HG03439 (cell line): ENCODE data around the gene KRT8.
"Not testable (repeated sequence)": the region's sequence is repeated elsewhere in the genome, so short reads cannot be mapped to it uniquely, and the experiment has no call there.

Source experiments
- ATAC-seq: cut with Tn5 transposase; IDR thresholded peaks from one replicate; pipeline ENCODE4 v1.9.1; 2021; ENCODE audit warnings: mild to moderate bottlenecking, moderate library complexity; ENCODE audit not compliant: unreplicated experiment

The KRT8 gene

DNA sequence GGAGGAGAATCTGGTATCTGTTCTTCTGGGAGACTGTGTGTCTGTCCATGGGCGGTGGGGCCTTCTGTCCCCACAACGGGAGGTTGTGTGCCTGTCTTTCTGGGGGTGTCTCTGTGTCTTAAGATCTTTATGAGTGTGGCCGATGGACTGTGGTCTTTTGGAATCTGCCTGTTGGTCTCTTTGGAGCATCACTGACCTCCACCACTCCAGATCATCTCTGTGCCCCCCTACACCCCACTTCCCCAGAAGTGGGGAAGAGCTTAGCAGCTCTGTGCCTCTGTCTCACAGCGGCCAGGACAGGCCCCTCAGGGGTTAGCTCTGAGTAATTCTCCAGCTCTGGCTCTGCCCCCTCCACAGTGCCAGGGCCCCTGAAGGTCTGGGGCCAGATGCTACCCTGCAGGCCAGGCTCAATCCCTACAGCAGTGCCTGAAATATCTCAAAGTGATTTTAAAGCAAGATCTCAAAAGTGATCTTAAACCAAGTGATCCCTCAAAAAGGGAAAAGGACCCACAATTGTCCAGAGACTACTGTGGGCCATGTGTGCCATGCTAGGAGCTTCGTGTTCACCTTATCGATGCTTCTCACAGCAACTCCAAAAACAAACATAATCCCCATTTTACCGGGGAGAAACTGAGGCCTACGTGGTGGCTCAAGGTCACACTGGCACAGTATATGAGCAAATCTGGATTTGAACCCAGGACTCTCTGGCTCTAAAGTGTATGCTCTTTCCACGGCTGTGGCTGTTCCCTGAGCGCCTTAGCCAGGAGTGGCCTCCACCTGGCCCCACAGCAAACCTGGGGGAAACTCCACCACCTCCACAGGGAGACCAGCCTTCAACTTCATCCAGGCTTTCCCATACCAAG is 30.1 kb downstream of the KRT8 start:
- no peak for ATAC-seq

- ATAC-seq, result no peak
Measured at GRCh38 chr12:52873832-52874572, 30.9 kb downstream of the KRT8 start.

DNA sequence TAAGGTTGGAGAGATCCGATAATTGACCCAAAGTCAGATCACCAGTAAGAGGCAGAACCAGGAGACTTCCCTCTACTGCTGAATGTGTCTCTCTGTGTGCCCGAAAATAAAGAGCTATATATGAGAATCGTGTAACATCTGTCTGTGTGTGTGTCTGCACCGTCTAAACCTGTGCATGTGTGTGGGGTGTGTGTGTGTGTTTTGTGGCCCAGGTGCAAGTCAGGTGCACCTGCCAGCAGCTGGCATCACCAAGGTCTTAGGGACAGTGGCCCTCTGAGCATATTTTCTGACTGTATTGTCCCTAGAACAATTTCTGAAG is 31.4 kb downstream of the KRT8 start:
- ATAC-seq, result no peak

DNA sequence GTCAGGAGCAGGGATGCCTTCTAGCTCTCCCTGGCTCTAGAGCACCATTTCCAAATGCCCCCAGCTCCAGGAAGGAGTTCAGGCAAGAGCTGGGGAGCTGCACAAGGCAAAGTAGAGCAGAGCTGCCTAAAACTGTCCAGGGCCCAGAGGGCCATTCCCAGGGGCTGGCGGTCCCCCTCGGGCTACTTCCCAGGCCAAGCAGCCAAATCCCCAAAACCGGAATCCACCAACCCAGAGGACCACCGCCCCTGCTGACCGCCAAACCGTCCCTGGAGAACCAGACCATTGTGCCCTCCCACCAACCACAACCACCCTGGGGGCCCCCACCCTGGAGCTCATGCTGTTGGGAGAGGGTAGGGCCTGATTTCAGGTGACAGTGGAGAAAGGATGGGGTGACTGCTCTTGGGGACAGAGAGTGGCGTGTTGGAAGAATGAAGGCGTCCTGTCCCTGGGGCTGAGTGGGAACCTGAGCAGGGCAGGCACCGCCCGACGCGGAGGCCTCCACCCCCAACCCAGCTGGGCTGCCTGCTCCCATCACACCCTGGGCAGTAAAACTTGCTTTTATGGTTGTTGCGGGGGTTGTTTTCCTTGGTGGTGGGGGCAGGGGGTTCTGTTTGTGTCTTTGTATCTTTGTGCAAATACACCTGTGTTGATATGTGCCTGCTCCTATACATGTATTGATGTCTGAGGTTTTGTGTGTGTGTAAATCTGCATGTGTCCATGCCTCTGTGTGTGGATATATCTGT is 32.1 kb downstream of the KRT8 start:
- no peak for ATAC-seq

DNA sequence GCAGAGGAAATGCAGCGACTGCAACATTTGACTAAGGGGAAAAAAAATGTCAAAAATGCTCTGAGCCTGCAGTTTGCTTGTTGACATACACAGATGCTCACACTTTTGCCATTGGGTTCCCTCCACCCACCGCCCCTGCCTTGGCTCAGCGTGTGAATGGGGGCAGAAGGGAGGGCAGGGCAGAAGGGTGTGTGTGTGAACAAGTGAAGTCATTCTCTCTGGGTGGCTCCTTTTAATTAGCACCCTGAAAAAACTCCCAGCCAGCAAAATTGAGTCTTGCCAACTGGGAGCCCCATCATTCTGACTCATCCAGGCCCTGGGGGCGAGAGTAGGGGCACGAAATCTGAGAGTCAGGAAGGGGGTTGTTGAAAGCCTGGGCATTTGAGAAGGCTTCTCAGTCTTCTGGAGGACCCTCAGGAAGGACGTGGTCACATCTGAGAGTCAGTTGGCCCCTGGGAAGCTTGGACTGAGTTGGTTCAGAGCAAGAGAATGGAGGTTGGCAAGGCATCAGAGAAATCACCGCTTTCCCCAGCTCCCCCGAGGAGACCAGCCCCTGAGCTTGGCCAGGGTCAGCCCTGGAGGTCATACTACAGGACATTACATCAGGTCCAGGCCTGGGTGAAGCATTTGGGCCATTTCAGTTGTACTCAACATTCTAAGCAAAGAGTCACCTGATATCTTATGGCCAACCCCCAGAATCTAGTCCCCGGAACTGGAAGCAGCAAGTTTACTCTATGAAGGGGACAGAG is 33.4 kb downstream of the KRT8 start:
- ATAC-seq, result no peak

DNA sequence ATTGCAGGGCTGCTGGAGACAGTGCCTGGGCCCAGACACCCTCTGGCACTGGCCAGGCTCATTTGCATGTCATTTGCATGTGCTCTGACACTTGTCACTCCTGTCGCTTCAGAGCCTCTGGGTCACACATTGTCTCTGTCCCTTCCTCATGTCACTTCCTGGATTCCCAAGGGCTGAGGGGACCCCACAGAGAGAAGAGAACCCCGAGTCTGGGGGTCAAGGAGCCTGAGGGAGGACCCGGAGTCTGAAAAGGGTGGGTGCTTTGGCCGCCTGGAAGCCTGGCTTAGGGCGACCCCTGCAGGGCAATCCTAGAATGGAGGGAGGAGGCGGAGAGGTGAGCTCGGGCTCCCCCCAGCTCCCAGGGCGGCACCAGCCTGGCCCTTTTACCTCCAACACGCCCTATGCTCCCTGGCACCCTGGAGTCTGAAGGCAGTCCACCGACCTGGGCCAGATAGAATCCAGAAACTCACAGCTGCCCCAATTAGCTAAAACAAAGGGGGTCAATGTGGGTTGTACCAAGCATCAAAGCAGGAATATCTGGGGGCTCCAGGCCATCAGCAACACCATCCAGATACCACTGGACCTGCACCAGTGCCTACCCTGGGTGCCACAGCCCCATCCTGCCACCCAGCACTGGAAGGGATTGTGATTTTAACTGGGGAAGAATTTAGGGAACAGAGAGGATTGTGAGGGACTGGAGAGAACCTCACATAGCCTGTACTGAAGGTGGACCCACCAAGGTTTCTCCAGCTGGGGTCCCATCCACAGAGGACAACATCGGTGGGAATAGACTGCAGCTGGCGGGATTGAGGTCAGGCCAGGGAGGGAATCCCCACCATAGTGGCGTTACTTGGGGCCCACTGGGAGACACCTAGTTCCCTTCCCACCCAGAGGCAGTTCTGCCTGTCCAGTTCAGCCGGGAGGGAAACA is 34.2 kb downstream of the KRT8 start:
- peak; percentile 53 for ATAC-seq

GRCh38 chr12:52867642-52868041 is 37.2 kb downstream of the KRT8 start:
- ATAC-seq, result no peak

- no peak for ATAC-seq
Measured at GRCh38 chr12:52867152-52867551, 37.7 kb downstream of the KRT8 start.

GRCh38 chr12:52865090-52865944 is 39.6 kb downstream of the KRT8 start:
- no peak for ATAC-seq

DNA sequence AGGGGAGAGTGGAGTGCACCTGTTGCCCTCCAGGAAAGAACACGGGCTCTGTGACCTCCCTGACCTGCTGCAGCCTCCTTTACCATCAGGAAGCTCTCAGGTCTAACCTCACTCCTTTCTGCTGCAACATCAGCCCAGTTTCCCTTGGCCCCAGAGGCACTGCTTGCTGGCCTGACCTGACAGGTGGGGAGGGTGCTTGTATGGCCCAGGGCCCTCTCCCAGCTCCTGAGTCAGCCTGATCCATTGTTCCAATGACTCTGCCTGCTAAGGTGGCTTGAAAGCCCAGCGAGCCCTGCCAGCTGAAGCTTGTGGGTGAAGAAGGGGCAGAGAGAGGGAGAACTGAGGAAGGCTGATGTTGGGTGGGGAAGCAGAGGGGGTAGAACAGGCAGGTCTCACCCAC is 42.9 kb downstream of the KRT8 start:
- no peak for ATAC-seq

DNA sequence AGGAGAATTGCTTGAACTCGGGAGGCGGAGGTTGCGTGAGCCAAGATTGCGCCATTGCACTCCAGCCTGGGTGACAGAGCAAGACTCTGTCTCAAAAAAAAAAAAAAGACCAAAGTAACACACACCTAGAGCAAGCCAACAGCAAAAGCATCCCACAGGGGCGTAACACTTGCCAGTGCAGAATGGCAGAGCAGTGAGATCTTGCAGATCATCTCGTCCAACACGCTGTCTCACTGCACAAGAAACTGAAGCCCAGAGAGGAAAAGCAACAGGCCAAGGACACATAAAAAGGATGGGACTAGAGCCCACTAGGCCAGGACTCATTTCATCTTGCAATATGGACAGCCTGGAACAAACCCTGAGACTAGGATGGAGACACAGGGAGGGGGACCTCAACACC is 43.4 kb downstream of the KRT8 start:
- ATAC-seq, result no peak

GRCh38 chr12:52860102-52860823 is 44.6 kb downstream of the KRT8 start:
- ATAC-seq, result no peak

DNA sequence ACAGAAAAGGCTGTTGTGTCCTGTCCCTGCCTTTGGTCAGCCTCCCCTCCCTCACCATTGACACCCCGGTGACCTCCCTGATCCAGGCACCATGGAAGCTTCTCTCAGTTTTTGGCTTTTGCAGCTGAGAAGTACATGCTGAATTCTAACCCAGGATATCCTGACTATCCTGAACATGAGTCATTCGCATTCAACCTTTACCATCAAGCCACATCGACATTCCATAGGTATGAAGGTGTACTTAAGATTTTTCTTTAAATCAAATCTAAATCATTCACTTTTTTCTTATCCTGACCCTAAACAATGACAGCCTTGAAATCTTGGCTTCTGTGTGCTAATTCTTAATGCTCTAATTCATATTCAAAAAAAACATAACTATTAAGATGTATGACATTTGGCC is 47.4 kb downstream of the KRT8 start:
- no peak for ATAC-seq

GRCh38 chr12:52856787-52857186 is 48.1 kb downstream of the KRT8 start:
- ATAC-seq, result no peak

DNA sequence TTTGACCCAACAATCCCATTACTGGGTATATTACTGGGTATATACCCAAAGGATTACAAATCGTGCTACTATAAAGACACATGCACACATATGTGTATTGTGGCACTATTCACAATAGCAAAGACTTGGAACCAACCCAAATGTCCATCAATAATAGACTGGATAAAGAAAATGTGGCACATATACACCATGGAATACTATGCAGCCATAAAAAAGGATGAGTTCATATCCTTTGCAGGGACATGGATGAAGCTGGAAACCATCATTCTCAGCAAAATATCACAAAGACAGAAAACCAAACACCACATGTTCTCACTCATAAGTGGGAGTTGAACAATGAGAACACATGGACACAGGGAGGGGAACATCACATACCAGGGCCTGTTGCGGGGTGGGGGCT is 48.8 kb downstream of the KRT8 start:
- ATAC-seq, result not testable (repeated sequence)

GRCh38 chr12:52851787-52852186 is 53.1 kb downstream of the KRT8 start:
- no peak for ATAC-seq

DNA sequence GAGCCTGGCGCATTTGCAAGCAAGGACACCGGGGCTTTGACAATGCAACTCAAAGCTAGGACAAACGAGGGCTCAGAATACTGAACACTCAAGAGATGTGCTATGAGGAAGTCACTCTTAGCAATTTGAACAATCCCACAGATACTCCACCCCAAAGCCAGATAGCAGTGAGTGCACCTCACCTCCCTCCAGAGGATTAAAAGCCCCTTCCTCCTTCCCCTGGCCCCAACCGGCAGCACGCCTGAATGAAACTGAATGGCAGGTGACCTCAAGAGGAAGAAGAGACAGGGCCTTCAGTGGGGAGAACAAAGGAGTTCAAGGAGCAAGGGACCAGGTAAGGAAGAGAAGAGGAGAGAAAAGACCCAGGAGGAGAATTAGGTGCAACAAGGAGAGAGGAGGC is 54.2 kb downstream of the KRT8 start:
- no peak for ATAC-seq

DNA sequence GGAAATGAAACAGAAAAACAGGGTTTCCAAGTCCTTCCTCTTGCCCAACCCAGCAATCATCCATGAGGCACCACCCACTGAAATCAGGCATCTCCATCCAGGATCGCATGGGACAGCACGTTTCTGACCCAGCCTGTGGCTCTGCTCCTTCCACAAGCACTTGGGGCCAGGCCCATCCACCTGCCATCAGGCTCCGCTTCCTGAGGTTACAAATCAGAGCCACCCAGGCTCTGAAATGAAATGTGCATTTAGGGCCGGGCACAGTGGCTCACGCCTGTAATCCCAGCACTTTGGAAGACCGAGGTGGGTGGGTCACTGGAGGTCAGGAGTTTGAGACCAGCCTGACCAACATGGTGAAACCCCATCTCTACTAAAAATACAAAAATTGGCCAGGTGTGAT is 55.4 kb downstream of the KRT8 start:
- ATAC-seq, result no peak
